ENCODE measurements around the gene CBARP.

Gene CBARP

DNA sequence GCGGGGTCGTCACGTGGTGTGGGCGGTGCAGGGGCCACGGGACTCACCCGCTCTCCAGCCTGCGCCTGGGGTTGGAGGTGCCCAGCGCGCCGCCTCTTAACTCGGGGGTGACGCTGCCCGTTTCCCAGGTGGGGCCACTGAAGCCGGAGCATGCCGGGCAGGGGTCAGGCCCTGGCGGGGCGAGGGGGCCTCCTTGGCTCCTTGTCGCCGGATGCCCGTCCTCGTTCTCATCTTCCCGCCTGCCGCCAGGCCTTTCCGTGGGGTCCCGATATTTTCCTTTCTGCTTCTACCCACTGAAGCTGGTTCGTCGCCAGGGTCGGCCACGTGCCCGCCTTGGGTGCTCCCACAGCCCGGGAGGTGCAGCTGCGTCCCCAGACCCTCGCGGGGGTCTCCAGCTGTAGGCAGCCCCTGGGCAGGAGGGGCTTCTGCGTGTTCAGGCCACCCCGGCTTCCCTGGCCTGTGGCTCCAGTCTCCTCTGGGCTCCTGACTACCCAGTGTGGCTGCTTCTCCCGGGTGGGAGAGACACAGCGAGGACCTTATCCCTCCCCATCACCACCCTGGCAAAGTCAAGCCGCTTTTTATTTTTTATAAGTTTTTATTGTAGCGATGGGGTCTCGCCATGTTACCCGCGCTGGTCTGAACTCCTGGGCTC is 38.3 kb upstream of the CBARP start:
- no peak for DNase-seq (ENCODE audit: low read depth, low spot score)

DNA sequence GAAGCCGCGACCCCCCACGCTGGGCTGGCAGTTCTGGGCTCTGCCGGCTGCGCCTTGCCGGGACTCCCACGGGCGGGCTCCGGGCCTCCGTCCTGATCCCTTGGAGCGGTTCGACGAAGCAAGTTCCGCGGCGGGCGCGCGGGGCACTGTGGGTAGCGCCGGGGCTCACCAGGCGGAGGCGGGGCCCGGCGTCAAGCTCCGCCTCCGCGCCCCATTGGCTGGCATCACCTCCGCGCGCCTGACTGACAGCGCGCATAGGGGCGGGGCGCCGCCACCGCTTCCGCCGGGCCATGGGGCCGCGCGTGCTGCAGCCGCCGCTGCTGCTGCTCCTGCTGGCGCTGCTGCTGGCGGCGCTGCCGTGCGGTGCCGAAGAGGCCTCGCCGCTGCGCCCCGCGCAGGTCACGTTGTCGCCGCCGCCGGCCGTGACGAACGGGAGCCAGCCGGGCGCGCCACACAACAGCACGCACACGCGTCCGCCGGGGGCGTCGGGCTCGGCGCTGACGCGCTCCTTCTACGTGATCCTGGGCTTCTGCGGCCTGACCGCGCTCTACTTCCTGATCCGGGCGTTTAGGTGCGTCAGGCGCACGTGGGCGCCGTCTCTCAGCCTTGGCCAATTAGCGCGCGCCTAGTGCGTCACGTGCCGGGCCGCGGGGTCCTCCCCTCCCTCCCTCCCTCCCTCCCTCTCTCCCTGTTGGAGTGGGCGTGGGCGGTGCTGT is 37.6 kb upstream of the CBARP start, which contains the start of gene FAM174C:
TSS of gene FAM174C (plus strand) at position 271 of the 716 bp plus-strand sequence. CDS start at position 291, 20 bp downstream.
- DNase-seq (ENCODE audit: low read depth, low spot score): no peak

DNA sequence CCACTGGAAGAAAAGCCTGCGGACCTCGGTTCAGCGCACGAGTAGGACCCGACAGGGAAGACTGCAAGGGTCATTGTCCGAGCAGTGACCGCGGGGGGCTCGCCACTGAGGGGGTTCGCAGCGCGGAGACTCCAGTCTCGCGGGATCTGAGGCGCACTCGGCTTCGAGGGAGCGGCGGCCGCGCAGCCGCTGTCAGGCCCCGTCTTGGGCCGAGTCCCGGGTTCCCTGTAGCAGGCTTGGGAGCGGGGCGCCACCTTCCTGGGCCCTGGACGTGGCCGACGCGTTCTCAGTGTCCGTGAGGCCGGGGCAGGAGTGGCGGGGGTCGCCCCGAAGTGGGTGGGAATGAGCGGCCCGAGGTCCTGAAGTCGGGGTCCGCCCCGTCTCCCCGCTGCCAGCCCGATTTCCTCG is 37.1 kb upstream of the CBARP start:
- no peak for DNase-seq (ENCODE audit: low read depth, low spot score)

DNA sequence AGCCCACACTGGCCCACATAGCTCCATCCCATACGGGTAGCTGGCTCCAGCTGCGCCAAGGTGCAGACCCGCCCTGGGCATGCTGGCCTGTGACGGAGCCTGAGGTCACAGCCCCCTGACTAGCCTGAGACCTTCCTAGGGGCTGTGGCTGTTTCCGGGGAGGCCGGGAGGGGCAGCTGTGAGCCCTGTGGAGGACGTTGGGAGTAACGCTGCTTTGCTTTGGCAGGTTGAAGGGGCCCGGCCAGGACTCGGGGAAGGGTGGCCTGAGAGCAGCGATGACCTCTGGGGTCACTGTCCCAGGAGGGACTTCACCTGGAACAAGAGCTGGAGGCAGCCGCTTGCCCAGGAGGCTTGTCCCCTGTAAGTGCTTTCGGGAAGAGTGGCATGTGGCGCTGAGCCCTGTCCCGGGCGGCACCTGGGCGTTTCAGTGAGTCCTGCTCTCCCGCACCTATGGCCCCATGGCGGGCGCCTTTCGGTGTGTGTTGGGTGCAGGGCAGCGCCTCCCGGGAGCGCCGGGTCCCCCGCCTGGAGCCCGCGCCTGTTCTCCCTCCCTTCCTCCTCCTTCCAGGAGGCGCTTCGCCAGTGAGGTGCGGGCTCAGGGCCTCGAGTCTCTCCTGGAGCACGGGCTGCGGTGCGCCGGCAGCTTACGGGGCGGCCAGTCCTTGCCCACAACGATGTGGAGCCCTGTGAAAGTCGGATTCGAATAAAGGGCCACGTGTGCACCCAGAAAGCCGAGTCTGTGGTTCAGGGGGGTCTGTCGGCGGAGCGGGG is 36.5 kb upstream of the CBARP start:
- DNase-seq (ENCODE audit: low read depth, low spot score): no peak

DNA sequence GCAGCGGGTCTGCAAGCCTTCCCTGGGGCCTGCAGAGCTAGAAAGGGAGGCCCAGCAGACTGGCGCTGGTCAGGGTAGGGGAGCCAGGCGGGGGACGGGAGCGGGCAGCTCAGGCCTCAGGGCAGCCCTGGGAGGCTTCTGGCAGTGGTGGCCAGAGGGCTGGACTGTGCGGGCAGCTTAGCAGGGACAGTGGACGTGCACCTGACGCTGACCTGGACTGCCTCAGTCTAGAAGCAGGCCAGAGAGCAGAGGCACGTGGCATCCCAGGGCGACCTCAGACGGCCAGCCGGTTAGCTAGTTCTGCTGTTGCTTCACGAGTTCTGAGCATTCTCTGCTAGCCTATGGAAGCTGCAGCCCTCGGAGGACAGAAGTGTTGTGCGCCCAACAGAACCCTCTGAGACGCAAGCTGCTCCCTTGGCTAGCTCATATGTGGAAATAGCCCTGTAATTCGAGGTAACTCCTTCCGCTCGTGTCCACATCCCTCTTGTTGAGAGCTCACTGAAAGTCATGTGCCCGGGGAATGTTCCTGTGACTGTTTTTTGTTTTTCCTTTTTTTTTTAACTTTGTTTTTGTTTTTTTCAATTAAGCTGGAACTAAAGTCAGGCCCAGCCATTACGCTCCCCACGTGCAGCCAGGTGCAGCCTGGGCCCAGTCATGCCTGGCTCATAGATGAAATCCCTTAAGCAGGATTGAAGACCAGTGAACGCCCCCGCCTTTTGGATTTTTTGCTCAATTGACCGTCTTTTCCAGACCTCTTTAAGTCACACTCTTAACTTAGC is 35.6 kb upstream of the CBARP start:
- no peak for DNase-seq (ENCODE audit: low read depth, low spot score)

DNA sequence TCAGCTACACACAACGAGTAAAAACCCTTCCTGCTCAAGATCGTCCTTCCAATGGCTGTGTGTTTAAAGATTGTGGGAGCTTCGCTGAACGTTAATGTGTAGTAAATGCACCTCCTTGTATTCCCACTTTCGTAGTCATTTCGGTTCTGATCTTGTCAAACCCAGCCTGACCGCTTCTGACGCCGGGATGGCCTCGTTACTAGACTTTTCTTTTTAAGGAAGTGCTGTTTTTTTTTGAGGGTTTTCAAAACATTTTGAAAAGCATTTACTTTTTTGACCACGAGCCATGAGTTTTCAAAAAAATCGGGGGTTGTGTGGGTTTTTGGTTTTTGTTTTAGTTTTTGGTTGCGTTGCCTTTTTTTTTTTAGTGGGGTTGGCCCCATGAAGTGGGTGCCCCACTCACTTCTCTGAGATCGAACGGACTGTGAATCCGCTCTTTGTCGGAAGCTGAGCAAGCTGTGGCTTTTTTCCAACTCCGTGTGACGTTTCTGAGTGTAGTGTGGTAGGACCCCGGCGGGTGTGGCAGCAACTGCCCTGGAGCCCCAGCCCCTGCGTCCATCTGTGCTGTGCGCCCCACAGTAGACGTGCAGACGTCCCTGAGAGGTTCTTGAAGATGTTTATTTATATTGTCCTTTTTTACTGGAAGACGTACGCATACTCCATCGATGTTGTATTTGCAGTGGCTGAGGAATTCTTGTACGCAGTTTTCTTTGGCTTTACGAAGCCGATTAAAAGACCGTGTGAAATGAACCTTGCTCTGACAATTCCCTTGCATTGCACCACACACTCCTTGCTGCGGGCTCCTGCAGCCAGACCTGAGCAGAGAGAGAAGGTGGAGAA is 34.8 kb upstream of the CBARP start:
- DNase-seq (ENCODE audit: low read depth, low spot score): no peak

DNA sequence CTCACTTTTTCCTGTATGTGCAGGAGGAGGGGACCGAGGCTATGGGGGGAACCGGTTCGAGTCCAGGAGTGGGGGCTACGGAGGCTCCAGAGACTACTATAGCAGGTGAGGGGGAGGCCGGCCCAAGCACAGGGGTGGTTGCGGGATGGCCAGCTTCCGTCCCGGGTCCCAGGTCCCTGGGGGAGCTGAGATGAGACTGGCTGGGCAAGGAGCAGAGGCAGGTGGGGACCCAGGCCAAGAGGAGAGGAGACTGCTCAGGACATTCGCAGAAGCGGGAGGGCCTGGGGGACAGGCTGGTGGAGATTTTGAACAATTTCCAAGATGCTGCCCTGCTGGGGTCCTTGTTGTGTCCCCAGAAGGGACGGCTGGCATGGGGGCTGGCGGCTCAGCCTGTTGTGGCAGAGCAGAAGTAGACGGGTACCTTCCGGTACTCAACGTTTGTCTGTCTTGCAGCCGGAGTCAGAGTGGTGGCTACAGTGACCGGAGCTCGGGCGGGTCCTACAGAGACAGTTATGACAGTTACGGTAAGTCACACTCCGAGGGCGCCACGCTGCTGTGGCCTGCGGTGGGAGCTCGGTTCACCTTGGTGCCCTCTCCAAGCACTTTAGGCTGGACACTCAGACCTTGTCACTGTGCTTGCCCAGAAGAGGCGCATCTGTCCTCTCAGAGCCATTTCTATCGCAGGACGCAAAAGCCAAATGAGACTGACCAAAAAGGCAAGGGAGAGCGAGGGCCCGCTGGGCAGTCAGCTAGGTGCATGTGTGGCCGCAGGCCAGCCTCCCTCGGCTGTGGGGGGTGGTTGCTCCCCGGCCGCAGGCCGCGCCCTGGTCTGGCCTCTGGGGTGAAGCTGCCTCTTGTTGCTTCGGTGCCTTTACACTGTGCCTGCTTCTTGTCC is 34.0 kb upstream of the CBARP start:
- no peak for DNase-seq (ENCODE audit: low read depth, low spot score)

DNA sequence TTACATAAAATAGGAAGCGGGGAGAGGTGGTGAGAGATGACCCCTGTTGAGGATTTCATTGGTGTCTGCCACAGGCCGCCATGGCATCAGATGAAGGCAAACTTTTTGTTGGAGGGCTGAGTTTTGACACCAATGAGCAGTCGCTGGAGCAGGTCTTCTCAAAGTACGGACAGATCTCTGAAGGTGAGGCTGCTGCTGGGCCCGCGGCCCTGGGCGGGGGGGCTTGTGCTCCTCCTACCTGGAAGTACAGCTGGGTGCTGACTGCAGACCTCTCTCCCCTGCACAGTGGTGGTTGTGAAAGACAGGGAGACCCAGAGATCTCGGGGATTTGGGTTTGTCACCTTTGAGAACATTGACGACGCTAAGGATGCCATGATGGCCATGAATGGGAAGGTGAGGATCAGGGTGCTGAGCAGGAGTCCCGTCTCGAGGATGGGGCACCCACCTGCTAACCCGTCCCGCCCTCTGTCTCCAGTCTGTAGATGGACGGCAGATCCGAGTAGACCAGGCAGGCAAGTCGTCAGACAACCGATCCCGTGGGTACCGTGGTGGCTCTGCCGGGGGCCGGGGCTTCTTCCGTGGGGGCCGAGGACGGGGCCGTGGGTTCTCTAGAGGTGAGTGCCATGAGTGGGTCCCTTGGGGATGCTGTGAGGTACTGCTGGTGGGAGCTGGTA is 33.2 kb upstream of the CBARP start:
- no peak for DNase-seq (ENCODE audit: low read depth, low spot score)

DNA sequence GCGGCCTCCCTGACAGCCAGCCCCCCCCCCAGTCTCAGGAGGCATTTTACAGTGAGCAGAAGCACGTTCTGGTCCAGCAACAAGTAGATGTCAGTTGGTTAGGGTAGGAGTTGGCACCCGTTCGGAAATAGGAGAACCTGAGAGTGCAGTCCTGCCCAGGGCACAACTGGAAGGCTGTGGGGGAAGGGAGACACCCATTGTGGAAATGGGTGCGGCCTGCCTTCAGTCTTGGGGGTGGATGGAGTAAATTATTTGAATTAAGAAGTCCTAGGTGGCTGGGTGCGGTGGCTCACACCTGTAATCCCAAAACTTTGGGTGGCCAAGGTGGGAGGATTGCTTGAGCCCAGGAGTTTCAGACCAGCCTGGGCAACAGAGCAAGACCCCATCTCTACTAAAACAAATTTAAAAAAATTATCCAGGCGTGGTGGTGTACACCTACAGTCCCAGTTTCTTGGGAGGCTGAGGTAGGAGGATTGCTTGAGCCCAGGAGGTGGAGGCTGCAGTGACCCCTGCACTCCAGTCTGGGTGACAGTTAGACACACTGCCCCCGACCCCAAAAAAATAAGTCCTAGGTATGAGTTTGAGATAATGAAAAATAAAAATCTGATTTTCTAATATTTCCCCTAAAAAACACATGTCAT is 32.5 kb upstream of the CBARP start:
- no peak for DNase-seq (ENCODE audit: low read depth, low spot score)

DNA sequence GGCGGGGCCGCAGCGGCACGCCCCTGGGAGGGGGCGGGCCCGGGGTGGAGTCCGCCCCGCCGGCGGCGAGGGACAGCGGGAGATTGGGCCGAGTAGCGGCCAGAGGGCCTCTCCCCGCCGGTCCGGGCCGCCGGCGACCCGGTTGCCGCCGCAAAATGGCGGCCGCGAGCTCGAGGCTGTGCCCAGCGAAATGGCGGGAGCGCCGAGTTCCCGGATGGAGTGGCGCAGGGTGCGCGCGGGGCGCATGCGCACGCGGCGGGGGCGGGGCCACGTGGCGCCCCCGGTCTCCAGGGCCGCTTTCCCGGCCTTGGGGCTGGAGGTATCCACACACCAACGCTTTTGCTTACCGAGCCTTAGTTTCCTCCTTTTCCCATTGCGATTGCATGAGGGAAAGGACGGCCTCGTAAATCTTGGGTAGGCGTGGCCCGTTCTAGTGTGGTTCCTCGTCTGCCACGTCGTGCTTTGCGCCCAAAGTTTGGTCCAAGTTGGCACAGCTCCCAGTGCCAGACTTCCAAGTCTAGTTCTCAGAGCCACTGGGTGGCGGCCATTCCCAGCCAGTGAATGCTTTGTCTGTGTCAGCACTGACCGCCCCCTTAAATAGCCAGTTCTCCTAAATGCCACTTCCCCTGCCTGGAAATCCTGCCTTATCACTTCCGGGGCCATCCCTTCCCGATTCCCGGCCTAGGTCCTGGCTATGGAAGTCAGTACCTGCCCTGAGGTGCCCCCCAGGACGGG is 31.8 kb upstream of the CBARP start:
- DNase-seq (ENCODE audit: low read depth, low spot score): no peak

DNA sequence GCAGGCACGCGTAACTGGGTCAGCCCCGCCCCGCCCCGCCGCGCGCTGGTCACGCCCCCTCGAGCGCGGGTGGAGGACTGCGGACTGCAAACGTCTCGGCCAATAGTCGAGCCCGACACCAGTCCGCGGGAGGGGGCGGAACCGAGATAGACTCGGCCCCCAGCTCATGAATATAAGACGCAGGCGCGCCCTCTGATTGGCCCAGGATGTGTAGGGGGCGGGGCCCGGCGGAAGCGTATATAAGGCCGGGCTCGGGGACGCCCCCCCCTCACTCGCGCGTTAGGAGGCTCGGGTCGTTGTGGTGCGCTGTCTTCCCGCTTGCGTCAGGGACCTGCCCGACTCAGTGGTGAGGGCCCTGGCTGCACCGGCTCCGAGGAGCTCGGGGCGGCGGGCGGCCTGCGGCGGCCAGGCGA is 31.3 kb upstream of the CBARP start, which contains the start of gene CIRBP:
TSS of gene CIRBP (plus strand) at position 268 of the 413 bp plus-strand sequence. CDS start 1,602 bp downstream, outside the sequence.
- no peak for DNase-seq (ENCODE audit: low read depth, low spot score)

DNA sequence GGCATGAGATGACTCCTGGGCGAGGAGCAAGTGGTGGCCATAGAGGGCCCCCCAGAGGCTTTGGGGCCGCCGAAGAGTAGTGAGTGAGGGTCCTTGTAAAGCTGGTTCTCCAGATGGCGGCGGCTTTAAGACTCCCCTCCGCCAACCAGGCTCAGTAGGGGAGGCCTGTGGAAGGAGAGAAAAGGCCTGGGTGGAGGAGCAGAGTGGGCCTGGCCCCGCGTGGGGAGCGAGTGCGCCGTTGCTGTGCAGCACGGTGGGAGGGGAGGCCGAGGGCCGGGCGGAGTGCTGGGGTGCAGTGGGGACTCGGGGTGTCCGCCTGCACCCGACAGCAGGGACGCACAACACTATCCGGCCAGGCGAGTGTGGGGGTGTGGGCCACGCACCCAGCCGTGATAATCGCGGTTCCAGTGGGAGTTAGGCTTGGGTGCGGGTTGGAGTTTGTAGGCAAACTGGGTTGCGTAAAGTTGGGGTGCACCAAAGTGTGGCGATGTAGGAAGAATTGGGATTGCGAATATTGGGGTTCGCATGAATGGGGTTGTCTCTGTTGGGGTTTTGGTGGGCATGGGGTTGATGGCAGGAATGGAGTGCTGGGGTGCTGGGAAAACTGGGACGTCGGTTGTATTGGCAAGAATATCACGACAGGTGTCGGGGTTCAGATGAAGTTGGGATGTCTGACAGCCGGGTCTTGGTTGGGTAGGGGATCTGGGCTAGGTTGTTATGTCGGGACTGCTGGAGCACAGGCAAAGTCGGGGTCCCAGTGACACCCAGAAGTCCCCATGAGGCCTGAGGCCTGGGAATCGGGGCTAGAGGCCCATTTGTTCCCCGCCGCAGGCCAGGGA is 30.6 kb upstream of the CBARP start:
- DNase-seq (ENCODE audit: low read depth, low spot score): no peak

DNA sequence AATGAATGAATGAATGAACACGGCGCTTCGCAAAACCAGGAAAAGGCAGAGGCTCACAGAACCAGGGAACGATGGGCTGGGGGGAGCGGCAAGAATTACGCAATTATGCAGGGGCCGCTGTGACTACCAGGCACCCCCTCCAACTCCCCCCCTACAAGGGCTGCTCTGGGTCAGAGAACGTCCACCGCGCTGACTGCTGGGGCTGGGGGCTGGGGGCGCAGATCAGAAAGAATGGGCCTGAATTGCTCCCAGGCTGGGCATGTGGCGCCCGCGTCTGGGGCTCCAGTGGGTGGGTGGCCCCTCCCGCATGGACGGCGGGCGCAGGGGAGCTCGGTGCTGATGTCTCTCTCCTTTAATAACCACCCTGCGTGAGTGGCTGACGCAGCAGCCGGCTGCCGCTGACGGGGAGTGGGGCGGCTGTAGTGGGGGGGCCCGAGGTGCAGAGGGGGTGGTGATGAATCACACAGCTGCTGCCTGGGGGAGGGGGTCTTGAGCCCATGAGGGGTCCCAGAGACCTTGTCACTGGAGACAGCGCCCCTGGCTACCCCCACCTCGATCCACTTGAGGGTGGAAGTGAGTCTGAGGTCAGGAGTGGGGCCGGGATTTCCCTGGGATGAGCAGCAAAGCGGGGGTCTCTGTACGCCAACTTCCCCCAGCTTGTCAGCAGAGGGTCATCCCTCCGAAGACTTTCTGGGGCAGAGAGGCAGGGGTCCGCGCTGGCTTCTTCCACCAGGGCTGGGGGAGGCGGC is 29.8 kb upstream of the CBARP start:
- no peak for DNase-seq (ENCODE audit: low read depth, low spot score)

DNA sequence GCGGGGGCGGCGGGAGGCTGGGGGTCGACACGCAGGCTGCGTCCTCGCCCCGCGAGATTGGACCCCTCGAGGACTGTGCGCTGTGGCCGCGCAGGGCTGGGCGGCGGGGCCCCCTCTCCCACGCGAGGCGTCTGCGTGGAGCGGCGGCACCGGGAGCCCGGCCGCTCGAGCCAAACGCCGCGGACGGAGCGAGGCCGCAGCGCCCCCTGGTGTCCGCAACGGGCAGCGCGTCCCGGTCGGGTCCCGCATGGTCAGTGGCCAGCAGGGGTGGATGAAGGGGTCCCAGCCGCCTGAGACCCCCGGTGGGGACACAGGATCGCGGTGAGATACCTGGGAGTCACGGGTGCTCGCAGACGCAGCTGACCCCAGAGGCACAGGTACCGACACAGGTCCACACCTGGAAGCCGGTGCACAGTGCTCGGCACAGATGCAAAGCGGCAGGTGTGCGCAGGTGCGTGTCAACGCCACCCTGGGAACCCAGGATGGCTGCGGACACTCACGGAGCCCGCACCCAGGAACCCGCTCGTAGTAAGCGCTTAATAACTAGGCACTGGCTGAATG is 29.2 kb upstream of the CBARP start:
- DNase-seq (ENCODE audit: low read depth, low spot score): no peak

DNA sequence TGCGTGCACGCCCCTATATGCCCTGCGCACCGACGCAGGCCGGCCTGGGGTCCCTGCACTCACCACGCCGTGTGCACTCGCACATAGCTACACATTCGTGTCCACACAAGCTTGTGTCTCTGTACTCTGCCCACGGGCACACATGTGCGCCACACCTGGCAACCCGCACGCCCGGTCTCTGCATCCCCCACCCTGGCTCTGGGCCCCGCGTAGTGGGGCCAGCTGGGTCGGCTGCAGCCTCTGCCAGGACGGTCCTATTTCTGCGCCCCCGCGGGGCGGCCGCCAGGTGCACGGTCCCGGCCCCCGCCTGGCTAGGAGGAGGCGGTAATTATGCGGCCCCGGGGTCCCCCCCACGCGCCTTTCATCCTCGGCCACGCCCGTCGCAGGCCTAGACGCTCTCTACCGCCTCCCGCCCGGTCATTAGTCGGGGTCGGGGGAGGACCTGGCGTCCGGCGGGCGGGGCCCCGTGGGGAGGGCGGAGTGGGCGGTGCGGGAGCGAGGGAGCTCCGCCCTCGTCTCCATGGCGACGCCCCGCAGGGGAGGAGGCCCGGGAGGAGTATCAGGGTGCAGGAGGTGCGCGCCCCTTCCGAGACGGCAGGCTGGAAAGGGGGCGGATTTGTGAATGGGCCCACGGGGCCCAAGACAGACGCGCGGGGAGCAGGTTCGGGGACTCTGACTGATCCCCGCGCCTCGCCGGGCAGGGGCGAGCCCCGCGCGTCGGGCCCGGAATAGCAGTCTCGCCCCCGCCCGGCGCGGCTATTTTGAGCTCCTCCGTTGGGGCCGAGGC is 28.5 kb upstream of the CBARP start:
- DNase-seq (ENCODE audit: low read depth, low spot score): no peak
